GM19193 (cell line): Measurements from ENCODE around the gene ZNF385C.

Experiments
- POLR2A ChIP-seq: IDR thresholded peaks from 4 replicates; pipeline ENCODE4 v1.6.1; 2011; ENCODE audit not compliant: insufficient read depth, insufficient read length; ENCODE audit errors: extremely low read depth

The ZNF385C gene

DNA sequence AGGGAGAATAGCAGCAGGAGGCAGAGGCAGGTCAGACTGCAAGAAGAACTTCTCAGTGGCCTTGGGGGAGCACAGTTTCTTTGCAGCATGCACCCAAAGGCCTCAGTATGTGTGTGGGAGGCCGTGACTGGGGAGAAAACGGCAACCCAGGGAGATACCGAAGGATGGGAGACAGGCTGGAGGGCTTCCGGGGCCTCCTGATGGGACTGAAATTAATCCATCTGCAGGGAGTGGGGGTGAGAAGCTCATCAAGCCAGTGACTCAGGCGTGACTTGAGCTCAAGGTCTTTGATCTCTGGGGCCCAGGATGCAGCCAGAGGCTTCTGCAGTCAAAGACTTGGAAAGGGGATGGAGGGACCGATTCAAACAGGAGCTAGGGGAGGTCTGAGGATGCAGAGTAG lies 42.8 kb downstream of the ZNF385C start:
- no peak for TF ChIP-seq POLR2A

- no peak for TF ChIP-seq POLR2A
Measured at GRCh38 chr17:42055027-42055426, 43.2 kb downstream of the ZNF385C start.

GRCh38 chr17:42053731-42054500 lies 44.4 kb downstream of the ZNF385C start:
- no peak for TF ChIP-seq POLR2A

- no peak for TF ChIP-seq POLR2A
Measured at GRCh38 chr17:42052346-42052877, 45.9 kb downstream of the ZNF385C start.

- TF ChIP-seq POLR2A, result no peak
Measured at GRCh38 chr17:42051645-42052044, 46.6 kb downstream of the ZNF385C start.

GRCh38 chr17:42051013-42051400 lies 47.3 kb downstream of the ZNF385C start:
- no peak for TF ChIP-seq POLR2A

DNA sequence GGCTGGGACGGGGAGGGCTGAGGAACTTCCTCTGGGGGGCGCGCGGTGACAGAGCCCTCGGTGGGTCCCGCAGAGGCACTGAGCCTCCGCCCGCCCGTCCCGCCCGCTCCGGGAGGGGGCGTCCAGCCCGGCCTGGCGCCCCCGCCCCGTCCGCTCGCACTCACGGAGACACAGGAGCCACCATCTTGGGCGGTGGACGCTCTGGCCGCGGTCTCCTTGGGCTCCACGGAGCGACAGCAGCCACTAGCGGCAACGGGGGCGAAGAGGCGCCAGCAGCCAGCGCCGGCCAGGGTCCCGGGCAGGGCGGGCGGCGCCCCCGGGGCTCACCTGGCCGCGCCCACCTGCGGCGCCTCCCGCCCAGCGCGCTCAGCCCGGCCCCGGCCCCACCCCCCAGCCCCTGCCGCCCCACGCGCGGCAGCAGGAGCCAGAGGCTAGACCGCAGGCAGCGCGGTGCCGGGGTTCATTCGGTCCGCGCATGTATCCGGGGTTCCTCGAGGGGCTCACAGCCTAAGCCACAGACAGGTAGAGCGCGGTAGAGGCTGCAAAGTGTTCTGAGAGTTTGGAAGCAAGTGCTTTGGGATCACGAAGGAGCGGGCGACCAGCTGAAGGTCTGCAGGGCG lies 47.8 kb downstream of the ZNF385C start, which contains the start of gene C17orf113:
C17orf113 (minus strand) TSS at position 209 of the 620 bp plus-strand sequence. CDS start 7,225 bp downstream, outside the sequence.
- TF ChIP-seq POLR2A, result peak; percentile 21

DNA sequence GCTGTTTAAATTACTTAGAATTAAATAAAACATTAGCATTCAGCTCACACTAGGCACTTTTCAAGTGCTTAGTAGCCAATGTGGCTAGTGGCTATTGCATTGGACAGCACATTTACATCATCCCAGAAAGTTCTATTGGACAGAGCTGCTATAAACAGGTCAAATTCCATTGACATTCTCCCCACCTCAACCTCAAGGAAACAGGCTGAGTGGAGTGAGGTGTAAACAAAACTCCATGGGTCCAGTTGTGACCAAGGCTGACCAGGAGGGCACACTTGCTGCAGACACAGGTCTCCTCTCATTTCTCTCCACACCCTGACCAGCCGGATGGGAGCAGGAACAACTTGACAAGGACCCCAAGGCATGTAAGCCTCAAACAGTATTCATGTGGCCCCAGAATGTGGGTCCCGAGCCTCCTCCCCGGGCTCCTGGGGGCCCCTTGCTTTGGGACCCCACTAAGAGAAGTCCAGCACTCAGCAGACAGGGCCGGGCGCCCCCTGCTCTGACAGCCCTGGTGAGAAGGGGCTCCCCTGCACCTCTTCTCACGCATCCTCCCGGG lies 48.4 kb downstream of the ZNF385C start:
- TF ChIP-seq POLR2A, result no peak

- no peak for TF ChIP-seq POLR2A
Measured at GRCh38 chr17:42047343-42047742, 50.9 kb downstream of the ZNF385C start.

DNA sequence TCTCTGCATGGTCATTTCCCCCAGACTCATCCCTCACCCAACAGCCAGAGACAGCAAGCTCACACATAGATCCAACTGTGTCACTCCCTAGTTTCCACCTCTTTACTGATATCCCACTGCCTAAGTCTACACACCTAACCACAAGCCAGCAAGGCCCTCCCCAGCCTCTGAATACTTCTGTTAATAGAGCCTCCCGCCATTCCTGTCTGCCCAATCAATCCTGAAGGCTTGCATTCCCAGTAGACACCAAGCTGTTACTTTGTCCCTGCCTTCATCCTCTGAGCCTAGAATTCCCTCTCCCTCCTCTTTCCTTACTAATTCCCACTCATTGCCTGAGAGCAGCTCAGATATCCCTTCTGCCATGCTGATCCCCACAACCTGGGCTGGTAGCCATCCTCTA lies 52.6 kb downstream of the ZNF385C start:
- TF ChIP-seq POLR2A, result no peak

DNA sequence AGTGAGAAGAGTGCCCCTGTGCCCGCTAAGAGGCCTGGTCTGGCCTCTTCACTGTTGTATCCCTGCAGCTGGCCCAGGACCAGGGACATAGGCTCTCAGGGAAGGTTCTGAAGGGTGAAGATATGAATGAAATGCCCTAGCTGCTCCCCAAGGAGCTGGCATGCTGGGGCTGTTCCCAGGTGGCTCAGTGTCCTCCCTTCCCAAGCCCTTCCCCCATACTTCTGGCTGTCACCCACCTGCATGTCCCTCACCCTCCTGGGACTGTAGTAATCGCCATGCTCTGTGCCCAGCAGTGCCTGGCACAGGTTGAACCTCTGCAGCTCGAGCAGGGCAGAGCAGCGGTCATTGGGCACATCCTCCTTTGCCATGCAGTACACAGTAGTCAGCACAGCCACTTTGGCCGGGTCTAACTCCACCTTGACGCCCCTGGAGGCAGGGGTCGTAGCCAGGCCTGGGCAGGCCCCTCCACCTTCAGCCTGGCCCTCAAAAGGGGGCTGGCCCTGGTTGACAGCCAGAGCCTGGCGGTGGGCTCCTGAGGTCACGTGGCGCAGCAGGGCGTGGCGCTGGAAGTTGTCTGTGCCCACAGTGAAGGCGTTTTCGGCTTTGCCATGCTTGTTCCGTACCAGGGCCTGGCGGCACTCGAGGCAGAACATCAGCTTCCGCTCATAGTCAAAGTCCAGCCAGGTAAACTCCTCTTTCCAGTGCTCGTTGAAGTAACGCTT lies 55.5 kb downstream of the ZNF385C start:
- no peak for TF ChIP-seq POLR2A

DNA sequence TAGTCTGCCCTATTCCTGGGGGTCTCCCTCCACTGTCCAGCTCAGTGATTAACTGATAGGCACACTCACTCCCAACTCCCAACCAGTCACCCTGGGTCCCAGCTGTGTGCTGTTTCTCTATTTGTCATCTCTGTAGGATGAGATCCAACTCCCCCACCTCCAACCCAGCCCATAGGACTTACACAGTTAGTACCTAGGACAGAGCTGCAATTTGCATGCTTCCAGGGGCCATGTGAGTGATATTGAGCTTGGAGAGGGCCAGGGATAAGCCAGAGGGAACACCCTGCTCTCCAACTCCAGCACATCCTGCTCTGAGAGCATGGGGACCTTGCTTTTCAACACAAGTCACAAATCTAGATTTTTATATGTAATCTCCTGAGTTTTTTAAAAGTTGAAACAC lies 56.7 kb downstream of the ZNF385C start:
- no peak for TF ChIP-seq POLR2A

DNA sequence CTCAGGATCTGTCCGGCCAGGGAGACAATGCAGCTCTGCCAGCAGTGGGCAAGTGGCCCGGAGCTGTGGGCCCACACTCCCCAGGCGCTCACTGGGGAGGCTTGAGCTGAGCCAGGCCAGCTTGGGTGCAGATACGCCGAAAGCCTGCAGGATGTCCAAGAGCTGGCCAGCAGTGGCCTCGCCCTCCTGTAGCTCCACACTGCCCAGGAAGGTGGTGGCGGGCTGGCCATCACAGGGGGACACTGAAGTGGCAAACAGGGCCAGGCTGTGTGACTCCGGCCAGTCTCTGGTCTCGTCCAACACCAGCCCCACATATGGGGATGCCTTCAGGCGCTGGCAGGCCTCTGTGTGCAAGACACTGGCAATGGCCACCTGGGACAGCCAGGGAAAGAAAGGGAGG lies 57.5 kb downstream of the ZNF385C start:
- no peak for TF ChIP-seq POLR2A

- no peak for TF ChIP-seq POLR2A
Measured at GRCh38 chr17:42039794-42040763, 58.2 kb downstream of the ZNF385C start.
